GM18868 (cell line): Measurements from ENCODE around the gene ADAP2.
A peak's percentile ranks its signal among the peaks of the same experiment; 100 is the strongest.
"Not testable (repeated sequence)": the region's sequence is repeated elsewhere in the genome, so short reads cannot be mapped to it uniquely, and the experiment has no call there.

ENCODE experiments used
- ATAC-seq: cut with Tn5 transposase; IDR thresholded peaks from one replicate; pipeline ENCODE4 v1.9.1; 2021; ENCODE audit warnings: mild to moderate bottlenecking, moderate library complexity; ENCODE audit not compliant: unreplicated experiment

Gene ADAP2

DNA sequence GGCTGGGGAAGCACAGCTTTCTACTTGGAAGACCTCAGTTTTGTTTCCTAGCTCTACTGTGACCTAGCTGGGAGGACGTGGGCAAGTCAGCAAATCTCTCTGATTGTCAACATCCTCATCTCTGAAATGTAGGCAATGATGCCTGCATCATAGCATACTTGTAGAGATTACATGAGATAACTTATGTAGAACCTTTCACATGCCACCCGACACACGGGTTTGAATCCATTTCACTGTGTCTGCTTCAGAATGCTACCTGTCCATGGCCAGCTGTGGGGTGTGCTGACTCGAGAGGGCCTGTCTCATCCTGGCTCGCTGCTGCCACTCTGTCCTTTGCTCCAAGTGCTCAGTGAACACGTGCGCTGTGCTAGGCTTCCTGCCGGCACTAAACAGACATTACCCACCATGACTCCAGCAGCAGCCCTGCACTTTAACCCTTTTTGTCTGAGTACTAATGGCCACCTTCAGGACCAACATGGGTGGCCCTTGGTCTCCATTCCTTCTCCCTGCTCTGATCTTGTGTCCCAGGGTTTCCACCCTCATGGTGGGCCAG lies 7.4 kb downstream of the ADAP2 start:
- ATAC-seq: no peak

DNA sequence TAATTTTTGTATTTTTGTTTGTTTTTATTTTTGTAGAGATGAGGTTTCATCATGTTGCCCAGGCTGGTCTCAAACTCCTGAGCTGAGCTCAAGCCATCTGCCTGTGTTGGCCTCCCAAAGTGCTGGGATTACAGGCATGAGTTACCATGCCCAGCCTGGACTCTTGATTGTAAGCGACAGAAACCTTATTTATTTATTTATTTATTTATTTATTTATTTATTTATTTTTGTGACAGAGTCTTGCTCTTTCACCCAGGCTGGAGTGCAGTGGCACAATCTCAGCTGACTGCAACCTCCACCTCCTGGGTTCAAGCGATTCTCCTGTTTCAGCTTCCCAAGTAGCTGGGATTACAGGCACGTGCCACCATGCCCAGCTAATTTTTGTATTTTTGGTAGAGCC lies 8.1 kb downstream of the ADAP2 start:
- ATAC-seq: not testable (repeated sequence)

DNA sequence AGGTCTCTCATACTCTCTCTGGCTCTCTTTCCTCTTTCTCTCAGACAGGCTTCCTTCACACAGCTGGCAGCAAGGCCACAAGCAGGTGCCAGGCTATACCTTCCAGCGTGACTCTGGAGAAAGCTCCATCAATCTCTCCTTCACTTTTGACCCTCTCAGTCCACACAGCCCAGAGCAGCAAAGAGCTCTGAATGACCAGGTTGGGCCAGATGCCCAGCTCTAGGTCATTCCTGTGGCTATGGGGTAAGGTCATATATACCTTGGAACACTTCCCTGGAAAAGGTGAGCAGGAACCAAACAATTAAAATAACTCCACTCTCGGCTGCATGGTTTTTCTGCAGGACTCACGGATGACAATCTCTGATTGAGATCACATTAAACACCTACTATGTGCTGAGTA lies 8.8 kb downstream of the ADAP2 start:
- ATAC-seq: no peak

DNA sequence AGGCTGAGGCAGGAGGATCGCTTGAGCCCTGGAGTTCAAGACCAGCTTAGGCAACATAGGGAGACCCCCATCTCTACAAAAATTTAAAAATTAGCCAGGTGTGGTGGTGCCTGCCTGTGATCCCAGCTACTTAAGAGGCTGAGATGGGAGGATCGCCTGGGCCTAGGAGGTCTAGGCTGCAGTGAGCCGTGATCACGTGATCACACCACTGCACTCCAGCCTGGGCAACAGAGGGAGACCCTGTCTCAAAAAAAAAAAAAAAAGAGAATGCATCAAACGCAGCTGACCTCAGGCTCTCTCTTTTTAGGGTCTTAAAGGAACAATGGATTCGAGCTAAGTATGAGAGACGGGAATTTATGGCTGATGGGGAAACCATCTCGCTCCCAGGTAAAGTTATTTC lies 9.8 kb downstream of the ADAP2 start:
- ATAC-seq: not testable (repeated sequence)

DNA sequence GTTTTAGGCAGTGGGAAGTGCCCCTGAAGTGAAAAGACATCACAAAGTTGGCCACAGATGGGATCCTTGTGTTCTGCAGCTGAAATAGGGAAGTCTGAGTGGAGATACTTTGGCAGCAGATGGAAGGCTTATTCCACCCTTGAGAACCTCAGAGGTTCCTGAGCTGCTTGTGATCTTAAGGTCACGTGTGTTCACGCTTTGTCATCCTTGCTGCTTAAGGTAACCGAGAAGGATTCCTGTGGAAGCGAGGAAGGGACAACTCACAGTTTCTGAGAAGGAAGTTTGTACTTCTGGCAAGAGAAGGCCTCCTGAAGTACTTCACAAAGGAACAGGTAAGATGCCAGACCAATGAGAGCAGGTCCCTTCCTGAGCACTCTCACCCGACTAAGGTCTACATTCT lies 12.2 kb downstream of the ADAP2 start:
- ATAC-seq: no peak

DNA sequence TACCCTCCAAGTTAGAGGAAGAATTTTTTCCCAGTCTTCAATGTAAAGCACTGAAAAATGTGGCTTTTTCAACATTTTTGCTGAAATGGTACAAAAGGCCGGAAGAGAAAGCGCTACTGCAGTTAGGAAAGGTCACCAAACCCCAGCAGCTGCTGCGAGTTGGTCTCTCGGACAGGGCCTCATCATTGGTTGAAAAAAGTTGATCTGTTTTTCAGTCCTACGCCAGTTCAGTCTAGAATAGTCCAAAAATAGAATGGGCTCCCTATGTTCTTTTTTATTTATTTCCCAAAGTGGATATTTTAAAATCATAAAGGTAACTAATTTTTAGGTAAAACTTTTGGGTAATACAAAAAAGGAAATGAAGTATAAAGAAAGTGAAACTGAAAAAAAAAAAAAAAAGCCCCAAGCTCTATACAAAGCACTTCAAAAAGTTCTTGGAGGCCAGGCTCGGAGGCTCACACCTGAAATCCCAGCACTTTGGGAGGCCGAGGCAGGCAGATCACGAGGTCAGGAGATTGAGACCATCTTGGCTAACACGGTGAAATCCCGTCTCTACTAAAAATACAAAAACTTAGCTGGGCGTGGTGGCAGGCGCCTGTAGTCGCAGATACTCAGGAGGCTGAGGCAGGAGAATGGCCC lies 17.4 kb downstream of the ADAP2 start:
- ATAC-seq: no peak

DNA sequence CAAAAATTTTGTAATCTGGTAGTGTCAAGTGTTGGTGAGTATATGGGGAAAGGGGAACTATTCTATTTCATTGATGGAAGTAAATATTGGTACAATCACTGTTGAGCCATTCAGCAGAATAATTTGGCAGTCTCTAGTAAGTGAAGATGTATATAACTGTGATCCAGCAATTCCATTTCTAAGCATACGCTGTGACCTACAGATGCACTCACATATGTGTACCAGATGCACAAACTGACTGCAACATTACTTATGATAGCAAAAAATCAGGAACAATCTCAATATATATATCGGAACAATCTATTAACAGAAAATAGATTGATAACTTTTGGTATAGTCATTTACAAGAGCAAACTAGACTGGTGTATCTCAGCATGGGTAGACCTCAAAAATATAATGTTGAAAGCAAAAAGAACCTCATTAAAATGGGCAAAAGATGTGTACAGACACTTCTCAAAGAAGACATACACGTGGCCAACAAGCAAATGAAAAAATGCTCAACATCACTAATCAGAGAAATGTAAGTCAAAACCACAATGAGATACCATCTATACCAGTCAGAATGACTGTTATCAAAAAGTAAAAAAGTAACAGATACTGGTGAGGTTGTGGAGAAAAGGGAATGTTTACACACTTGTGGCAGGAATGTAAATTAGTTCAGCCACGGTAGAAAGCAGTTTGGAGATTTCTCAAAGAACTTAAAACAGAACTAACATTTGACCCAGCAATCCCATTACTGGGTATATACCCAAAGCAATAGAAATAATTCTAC lies 20.7 kb downstream of the ADAP2 start:
- ATAC-seq: no peak

DNA sequence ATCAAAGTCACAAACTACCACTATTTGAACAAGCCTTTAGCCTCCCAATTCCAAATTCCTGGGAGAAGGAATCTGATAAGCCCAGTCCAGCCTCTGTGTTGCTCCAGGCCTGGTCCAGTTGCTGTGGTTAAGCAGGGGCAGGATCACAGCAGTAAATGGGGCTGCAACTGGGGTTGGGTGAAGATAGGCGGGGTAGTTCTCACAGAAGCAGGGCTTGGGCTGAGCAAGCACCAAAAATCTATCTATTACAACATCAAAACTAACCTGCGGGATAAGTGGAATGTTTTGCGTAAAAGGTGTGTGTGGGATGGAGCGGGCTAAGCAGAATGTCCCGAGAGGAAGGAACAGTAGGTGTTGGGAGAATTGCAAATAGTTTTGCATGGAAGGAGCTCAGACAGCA lies 26.1 kb downstream of the ADAP2 start:
- ATAC-seq: no peak

DNA sequence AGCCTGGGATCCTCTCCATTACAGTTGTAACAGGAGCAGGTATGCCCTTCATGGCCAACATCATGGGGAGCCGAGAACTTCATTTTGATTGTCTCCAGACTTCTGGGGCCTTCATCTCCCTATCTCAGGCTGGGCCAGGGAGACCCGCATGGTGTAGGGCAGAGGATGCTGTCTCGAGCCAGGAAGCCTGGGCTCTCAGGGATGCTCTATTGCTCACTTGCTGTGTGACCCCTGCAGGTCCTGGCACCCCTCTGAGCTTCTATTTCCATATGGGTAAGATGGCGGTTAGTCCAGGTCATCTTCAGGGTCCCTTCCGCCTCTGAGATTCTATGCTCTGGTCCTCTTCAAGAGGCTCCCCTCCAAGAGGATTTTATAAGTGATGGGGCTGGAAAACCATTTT lies 28.4 kb downstream of the ADAP2 start:
- ATAC-seq: no peak

DNA sequence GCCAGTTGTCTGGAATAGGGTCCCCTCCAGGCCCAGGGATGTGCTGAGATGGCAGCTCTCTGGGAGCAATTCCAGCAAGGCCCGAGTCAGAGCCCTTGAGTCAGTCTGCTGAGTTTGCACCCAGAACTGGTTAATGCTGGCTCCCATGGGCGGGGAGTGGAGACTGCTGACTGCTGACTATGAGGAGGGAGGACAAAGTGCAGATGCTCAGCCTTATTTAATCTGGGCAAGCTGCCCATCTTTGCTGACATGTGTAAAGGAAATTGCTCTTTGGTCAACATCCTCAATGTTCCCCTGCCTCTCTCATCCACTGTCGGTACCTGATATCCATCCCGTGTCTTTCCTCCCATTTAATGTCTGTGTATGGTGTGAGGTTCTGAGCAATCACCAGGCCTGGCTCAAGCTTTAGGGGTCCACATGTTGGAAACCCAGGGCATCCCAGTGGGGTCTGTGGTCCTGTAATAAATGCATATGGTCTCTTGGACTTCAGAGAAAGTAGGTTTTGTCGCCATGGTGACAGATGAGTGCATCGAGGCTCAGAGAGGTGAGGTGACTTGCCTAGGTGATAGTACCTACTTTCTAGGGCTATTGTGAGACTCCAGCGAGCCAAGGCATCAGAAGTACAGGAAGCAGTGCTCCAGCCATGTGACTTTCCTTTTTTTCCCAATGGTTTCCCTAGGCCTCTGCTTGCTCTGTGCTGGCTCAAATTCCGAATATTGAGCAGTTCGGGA lies 29.1 kb downstream of the ADAP2 start:
- ATAC-seq: no peak

DNA sequence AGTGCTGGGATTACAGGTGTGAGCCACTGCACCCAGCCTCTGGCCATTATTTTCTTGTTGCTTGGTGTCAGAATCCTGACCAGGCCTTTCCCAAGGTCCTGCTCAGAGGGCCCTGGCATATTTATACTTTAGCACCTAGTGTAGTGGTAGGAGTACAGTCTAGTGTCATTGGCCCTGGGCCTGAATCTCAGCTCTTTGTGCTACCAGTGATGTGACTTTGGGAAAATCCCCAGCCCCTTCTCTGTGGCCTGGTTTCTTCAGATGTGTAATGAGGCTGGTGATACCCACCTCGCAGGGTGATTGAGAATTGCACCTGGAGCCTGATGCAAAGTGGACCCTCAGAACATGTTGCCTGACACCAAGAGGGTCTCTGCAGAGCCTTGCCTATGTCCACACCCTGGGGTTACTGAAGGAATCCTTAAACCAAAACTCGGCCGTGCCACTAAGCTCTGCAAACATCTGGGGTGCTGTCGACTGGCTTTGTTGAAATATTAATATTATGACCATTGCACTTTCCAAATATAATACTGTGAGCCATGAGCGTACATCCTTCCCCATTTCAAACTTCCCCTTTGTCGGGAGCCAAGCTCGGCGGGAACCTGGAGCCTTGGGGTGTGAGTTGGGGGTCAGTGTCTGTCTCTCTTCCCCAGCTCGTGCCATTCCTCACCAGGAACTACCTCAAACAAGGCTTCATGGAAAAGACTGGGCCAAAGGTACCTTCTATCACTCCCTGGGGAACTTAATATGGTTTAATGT lies 31.1 kb downstream of the ADAP2 start:
- no peak for ATAC-seq

DNA sequence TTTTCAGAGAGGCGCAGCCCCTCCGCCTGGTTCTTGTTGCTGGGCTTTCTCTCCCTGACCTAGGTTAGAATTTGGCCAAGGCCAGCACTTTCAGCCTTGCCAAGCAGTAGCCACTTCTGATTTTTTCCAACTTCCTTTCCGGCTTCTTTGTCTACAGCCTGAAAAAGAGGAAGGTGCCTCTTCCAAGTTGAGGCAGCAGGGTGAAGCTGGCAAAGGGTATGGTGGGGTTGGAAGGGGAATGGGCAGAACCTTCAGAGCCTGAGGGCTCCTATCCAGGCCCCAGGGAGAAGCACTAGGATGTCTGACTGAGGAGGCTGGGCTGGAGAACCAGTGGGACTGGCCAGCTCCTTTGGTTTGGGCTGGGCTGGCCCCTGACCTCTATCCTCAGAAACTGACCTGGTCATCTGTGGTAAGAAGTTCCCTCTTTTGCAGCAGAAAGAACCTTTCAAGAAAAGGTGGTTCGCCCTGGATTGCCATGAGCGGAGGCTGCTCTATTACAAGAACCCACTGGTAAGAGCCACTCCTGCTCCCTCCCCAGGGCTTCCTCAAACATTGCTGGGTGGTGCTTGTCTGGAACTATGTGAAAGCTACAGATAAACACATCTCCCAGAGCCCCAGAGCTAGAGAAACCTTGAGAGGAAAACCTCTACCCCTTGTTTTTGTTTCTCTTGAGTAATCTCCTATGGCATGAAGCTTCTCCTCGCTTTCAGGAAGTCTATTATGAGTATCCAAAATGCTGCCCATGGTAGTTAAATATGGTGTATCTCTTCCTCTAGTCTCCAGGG lies 32.5 kb downstream of the ADAP2 start:
- ATAC-seq: no peak

DNA sequence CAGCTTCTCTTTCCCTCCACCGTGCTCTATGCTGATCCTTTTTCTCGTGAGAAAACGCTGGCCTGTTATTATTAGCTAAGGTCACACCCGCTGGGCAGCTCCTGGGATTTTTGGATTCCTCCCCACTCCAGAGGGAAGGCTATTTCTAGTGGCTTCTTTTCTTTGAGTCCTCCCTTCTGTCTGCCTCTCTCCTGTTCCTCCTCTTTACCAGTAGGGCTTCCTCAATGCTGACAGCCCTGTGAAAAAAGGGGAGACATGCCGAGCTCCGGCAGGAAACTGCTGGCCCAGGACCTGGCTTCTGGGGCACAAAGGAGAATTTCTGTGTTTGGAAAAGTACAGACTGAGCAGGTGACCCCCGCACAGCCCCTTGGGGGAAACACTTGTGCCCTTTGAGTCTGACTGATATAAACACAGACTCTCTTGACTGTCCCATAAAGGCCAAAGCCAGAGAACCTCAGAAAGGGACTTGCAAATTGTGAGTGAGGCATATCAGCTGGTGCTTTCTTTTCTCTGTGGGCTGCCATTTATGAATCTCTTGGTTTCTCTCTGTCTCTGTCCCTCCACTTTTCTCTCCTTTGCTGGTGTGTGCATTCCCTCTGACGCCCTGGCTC lies 35.1 kb downstream of the ADAP2 start:
- no peak for ATAC-seq

DNA sequence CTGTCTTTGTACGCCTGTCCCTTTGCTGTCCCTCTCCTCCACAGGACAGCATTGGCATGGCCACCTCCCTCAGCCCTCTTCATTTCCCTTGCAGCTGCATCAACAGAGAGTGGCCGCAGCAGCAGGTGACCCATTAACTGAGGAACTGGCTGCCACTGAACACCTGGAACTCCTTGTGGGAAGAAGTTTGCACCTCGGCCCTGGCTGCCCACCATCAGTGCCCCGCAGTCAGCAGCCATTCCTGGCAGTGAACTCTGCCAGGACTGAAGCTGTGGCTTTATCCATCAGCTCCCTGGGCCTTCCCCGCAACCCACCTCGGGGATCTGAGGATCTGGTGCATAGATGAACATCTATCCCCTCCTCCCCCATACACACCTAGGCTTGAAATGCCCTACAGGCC lies 36.0 kb downstream of the ADAP2 start:
- ATAC-seq: no peak

DNA sequence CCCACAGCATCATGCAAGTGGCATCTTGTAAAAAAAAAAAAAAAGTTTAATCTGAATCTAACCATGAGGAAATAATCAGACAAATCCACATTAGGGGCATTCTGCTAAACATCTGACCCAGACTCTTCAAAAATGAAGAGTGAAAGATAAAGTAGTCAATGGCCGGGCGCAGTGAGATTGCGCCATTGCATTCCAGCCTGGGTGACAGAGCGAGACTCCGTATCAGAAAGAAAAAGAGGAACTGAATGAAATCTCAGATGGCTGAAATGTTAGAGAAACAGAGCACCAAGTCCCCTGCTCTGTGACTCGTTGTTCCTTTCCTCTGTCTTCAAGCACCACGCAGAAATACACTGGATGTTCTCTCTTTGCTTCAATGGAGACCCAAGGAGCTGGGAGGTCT lies 36.4 kb downstream of the ADAP2 start:
- no peak for ATAC-seq

DNA sequence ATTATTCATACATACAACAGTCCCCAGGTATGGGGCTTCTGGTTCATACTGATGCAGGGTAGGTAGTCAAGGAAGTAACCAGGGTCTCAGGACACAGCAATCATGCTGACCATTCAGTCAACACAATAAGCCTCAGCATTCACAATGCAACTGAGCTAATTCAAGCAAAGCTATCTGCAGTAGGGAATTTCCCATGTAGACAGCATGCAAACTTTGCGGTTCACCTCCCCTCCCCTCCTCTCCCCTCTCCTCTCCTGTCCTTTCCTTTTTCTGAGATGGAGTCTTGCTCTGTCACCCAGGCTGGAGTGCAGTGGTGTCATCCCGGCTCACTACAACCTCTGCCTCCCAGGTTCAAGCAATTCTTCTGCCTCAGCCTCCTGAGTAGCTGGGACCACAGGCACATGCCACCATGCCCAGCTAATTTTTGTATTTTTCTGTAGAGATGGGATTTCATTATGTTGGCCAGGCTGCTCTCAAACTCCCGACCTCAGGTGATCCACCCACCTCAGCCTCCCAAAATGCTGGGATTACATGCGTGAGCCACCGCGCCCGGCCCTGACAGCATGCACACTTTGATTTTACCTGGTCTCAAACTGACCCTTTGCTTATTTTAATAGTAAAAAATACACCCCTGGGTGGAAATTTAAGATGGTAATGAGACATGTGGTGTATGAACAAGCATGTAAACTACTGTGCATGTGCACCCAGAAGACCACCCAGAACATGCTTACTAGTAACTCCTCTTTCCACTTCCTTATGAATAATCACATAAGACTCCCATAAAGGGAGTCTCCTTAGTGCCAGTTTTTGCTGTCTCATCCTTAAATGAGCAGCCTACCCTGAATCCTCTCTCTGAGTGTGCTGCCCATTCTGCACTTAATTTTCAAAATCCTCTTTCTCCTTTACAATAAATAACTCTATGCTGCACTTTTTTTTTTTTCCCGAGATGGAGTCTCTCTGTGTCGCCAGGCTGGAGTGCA lies 39.8 kb downstream of the ADAP2 start:
- ATAC-seq: peak; percentile 68

DNA sequence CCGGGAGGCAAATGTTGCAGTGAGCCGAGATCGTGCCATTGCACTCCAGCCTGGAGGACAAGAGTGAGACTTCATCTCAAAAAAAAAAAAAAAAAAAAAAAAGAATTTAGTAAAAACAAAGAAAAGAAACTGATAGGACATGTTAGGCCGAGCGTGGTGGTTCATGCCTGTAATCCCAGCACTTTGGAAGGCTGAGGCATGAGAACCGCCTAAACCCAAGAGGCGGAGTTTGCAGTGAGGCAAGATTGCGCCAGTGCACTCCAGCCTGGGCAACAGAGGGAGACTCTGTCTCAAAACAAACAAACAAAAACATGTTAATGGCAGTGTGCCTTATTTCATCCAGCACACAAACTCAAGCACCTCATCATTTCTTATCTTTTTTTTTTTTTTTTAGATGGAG lies 42.6 kb downstream of the ADAP2 start:
- not testable (repeated sequence) for ATAC-seq

DNA sequence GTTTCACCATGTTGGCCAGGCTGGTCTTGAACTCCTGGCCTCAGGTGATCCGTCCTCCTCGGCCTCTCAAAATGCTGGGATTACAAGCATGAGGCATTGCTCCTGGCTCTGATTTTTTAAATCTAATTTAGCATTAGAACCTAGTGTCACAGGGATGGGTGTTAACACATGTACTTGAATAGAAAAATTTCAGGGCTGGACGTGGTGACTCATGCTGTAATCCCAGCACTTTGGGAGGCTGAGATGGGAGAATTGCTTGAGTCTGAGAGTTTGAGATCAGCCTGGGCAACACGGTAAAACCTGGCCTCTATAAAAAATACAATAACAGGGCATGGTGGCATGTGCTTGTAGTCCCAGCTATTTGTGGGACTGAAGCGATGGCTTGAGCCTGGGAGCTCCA lies 43.1 kb downstream of the ADAP2 start:
- ATAC-seq: no peak

DNA sequence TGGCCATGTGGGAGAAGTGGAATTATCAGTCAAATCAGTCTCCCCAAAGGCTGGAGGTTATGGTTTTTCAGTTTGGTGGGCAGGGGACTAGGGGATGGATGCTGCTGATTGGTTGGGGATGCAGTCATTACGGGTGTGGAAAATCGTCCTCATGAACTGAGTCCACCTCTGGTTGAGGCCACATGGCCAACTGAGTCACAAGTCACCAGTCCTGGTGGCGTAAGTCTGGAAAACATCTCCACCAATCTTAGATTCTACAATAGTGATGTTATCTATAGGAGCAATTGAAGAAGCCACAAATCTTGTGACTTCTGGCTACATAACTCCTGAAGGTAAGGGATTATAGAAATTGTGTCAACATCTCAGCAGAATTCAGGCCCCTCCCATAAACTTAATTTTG lies 43.9 kb downstream of the ADAP2 start:
- ATAC-seq: no peak
